Midbrain (tissue), 1 donor: ENCODE data around the gene SPEF1.

Experiments used
- DNase-seq: peaks from one replicate; lab custom pipeline; 2025; lab: John Stamatoyannopoulos, UW

SPEF1 gene

GRCh38 chr20:3765171-3765882 lies 15.9 kb downstream of the SPEF1 start:
- no peak for DNase-seq

- DNase-seq, result no peak
Measured at GRCh38 chr20:3764659-3765058, 16.6 kb downstream of the SPEF1 start.

- DNase-seq, result no peak
Measured at GRCh38 chr20:3763671-3764601, 17.3 kb downstream of the SPEF1 start.

- no peak for DNase-seq
Measured at GRCh38 chr20:3760655-3761348, 20.4 kb downstream of the SPEF1 start.

GRCh38 chr20:3759884-3760283 lies 21.4 kb downstream of the SPEF1 start:
- no peak for DNase-seq

GRCh38 chr20:3759316-3759823 lies 21.9 kb downstream of the SPEF1 start:
- no peak for DNase-seq

GRCh38 chr20:3758566-3758965 lies 22.7 kb downstream of the SPEF1 start:
- DNase-seq, result no peak

- no peak for DNase-seq
Measured at GRCh38 chr20:3757268-3757667, 24.0 kb downstream of the SPEF1 start.

GRCh38 chr20:3755814-3756480 lies 25.3 kb downstream of the SPEF1 start:
- DNase-seq, result peak; percentile 30

- no peak for DNase-seq
Measured at GRCh38 chr20:3755269-3755668, 26.0 kb downstream of the SPEF1 start.

- DNase-seq, result no peak
Measured at GRCh38 chr20:3754276-3754630, 27.0 kb downstream of the SPEF1 start.

GRCh38 chr20:3753501-3754275 lies 27.6 kb downstream of the SPEF1 start:
- no peak for DNase-seq

- DNase-seq, result peak; percentile 56
Measured at GRCh38 chr20:3753098-3753497, 28.1 kb downstream of the SPEF1 start.

- no peak for DNase-seq
Measured at GRCh38 chr20:3752386-3752759, 28.9 kb downstream of the SPEF1 start.

- peak; percentile 3 for DNase-seq
Measured at GRCh38 chr20:3751675-3752385, 29.4 kb downstream of the SPEF1 start.

GRCh38 chr20:3751305-3751674 lies 30.0 kb downstream of the SPEF1 start:
- no peak for DNase-seq

GRCh38 chr20:3749689-3750531 lies 31.3 kb downstream of the SPEF1 start:
- DNase-seq, result peak; percentile 21

- DNase-seq, result no peak
Measured at GRCh38 chr20:3749087-3749688, 32.1 kb downstream of the SPEF1 start.

GRCh38 chr20:3748073-3748472 lies 33.2 kb downstream of the SPEF1 start:
- no peak for DNase-seq
